ENCODE data around the gene EVA1B.

Gene EVA1B

GRCh38 chr1:36284061-36284460 is 39.4 kb downstream of the EVA1B start:
- FAIRE-seq: no peak
- DNase-seq (ENCODE audit: insufficient read length, low spot score): no peak
- TF ChIP-seq, protein P1, sequence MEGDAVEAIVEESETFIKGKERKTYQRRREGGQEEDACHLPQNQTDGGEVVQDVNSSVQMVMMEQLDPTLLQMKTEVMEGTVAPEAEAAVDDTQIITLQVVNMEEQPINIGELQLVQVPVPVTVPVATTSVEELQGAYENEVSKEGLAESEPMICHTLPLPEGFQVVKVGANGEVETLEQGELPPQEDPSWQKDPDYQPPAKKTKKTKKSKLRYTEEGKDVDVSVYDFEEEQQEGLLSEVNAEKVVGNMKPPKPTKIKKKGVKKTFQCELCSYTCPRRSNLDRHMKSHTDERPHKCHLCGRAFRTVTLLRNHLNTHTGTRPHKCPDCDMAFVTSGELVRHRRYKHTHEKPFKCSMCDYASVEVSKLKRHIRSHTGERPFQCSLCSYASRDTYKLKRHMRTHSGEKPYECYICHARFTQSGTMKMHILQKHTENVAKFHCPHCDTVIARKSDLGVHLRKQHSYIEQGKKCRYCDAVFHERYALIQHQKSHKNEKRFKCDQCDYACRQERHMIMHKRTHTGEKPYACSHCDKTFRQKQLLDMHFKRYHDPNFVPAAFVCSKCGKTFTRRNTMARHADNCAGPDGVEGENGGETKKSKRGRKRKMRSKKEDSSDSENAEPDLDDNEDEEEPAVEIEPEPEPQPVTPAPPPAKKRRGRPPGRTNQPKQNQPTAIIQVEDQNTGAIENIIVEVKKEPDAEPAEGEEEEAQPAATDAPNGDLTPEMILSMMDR (IDR thresholded peaks at IDR 0.05; ENCODE audit: insufficient read depth, missing control alignments): no peak

GRCh38 chr1:36279789-36280296 is 43.6 kb downstream of the EVA1B start:
- TF ChIP-seq, protein P1 (IDR thresholded peaks at IDR 0.05; ENCODE audit: insufficient read depth, missing control alignments): no peak
- no peak for DNase-seq (ENCODE audit: insufficient read length, low spot score)
- FAIRE-seq: no peak

DNA sequence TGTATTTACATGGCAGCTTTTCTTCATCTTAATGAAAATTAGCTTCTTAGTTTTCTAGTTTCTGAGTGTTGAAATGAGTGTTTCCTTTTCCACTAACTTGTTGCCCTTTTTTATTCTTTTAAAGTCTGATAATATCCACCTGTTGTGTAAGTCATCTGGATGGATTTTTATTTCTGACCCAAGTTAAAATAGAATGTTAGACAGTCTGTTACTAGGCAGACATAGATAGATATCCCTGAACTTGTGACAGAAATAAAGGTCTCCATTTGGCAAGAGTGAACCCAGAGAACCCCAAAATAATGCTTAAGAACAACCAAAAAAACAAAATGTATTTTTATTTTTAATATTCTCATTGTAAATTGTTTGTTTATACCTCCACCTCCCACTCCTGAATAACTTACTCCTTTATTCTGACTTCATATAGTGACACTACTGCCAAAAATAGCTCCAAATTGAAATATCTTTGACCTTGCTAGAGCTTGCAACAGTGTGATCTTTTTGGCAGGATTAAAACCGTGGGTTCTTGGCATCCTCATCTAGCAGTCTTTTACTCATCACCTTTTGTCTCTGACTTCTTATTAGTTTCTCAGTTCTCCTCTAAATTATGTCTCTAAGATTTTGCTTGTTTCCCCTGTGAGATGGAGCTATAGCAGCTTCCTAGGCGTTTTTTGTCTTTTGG is 44.2 kb downstream of the EVA1B start:
- no peak for FAIRE-seq
- DNase-seq (ENCODE audit: insufficient read length, low spot score): no peak
- TF ChIP-seq, protein P1 (IDR thresholded peaks at IDR 0.05; ENCODE audit: insufficient read depth, missing control alignments): no peak

GRCh38 chr1:36276688-36277087 is 46.8 kb downstream of the EVA1B start:
- TF ChIP-seq, protein P1 (IDR thresholded peaks at IDR 0.05; ENCODE audit: insufficient read depth, missing control alignments): no peak
- DNase-seq (ENCODE audit: insufficient read length, low spot score) (no peak), FAIRE-seq (no peak)

- no peak for DNase-seq (ENCODE audit: insufficient read length, low spot score)
- FAIRE-seq: no peak
- TF ChIP-seq, protein P1 (IDR thresholded peaks at IDR 0.05; ENCODE audit: insufficient read depth, missing control alignments): no peak
Measured at GRCh38 chr1:36274201-36274600, 49.2 kb downstream of the EVA1B start.

DNA sequence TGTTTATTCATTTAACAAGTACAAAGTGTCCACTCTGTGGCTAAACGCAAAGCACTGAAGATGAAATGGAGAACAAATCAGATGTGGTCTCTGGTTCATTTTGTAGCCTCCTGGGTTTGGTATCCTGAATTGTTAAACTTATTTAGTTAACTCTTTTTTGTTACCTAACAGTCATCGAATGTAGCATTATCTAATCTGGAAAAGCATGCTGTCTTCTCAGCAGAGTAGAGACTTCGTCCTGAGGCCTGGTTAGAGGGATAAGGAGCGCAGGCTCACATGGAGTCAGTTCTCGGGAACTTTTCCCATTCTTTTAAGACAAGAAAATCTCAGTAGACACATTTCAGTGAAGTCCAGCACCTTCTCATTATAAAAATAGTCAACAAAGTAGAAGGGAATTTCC is 50.4 kb downstream of the EVA1B start:
- FAIRE-seq (no peak), DNase-seq (ENCODE audit: insufficient read length, low spot score) (no peak)
- TF ChIP-seq, protein P1 (IDR thresholded peaks at IDR 0.05; ENCODE audit: insufficient read depth, missing control alignments): no peak

Data from D721Med (cell line).